NCI-H2196 treated with DMSO at 0.1 percent for 48 hours (cell line): ENCODE data around the gene CEMIP.

ENCODE experiments used
- DNase-seq: peaks from one replicate; lab custom pipeline; 2025; ENCODE audit not compliant: unreplicated experiment; lab: John Stamatoyannopoulos, UW

Gene CEMIP

GRCh38 chr15:80817901-80818300, 38.7 kb downstream of the CEMIP start:
- no peak for DNase-seq

- no peak for DNase-seq
Observed at GRCh38 chr15:80819001-80819400, 39.8 kb downstream of the CEMIP start.

- no peak for DNase-seq
Observed at GRCh38 chr15:80820092-80820491, 40.9 kb downstream of the CEMIP start.

GRCh38 chr15:80822256-80822655, 43.1 kb downstream of the CEMIP start:
- no peak for DNase-seq

GRCh38 chr15:80822676-80823075, 43.5 kb downstream of the CEMIP start:
- DNase-seq, result no peak

GRCh38 chr15:80823120-80823519, 44.0 kb downstream of the CEMIP start:
- DNase-seq, result no peak

- DNase-seq, result no peak
Observed at GRCh38 chr15:80823995-80824394, 44.8 kb downstream of the CEMIP start.

- DNase-seq, result peak; percentile 17
Observed at GRCh38 chr15:80825361-80826030, 46.3 kb downstream of the CEMIP start.

DNA sequence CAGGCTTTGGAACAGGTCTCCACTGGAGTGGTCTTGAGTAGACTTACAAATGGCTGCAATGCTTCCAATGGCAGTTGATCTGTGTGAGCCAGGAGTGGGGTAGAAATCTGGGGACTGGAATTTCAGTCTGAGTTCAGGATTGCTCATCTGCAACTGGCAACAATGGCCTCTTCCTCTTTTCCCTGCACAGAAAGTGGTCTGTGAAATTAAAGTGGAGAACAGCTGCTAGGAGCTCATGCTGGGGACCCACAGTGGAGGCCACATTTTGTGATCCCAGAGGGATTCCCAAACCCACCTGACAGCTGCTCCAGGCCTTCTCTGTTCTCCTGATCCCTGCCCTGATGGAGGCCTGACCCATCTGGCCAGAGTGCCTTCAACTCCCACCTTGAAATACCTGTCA, 49.6 kb downstream of the CEMIP start:
- no peak for DNase-seq

GRCh38 chr15:80830677-80831076, 51.5 kb downstream of the CEMIP start:
- DNase-seq, result no peak

DNA sequence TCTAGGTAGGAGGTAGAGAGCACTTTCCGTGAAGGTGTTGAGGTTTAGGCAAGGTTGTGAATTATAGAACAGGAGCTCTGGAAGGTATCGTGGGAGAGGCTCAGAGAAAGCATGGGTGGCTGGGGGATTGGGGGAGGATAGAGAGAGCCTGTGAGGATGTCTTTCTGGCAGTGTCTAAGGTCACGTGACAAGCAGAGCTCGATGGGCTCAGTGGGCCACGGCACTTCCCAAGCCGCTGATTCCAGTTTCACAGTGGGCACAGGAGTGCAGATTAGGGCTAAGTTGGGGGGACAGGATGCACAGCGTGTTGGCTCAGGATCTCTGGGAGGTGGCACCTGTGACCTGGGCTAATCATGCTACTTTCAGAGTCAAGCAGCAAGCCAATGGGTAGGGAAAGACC, 52.0 kb downstream of the CEMIP start:
- no peak for DNase-seq

- no peak for DNase-seq
Observed at GRCh38 chr15:80831606-80832224, 52.5 kb downstream of the CEMIP start.

- DNase-seq, result no peak
Observed at GRCh38 chr15:80832686-80833085, 53.5 kb downstream of the CEMIP start.

- no peak for DNase-seq
Observed at GRCh38 chr15:80834402-80834801, 55.2 kb downstream of the CEMIP start.

GRCh38 chr15:80834906-80835305, 55.7 kb downstream of the CEMIP start:
- no peak for DNase-seq

GRCh38 chr15:80835336-80835735, 56.2 kb downstream of the CEMIP start:
- DNase-seq, result no peak

DNA sequence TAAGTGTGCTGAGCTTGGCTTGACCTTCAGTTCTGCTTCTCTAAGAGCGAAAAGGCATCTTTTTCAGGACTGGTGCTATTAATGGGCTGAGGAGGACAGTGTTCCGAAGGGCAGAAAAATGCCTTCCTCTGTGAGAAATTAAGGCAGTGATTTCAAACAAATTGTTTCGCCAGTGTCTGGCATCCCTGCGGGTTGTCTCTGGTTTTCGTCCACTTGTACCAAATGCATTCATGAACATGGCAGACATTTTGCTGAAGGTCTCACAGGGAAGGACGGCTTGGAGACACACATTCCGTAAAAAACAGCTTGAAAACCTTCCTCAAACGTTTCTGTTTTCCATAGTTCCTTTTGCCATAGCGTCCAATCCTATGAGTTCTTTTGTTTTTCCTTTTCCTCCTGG, 57.1 kb downstream of the CEMIP start:
- DNase-seq, result no peak

DNA sequence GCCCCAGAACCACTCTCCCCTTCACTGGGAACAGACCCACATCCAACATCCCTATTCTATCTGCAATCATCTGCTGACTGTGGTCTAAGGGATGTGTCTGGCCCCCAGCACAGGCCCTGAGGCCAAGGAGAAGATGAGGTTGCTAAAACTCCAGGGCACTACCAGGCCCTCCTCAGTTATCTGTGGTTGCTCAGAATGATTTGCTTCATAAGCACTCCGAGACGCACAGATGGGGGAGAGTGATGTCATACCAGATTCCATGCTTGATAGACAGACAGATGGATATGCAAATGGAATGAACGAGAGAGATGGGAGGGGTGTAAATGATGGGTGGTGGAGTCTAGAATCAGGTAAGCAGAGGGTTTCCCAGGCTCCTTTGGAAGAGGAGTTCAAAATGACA, 57.8 kb downstream of the CEMIP start:
- DNase-seq, result no peak

DNA sequence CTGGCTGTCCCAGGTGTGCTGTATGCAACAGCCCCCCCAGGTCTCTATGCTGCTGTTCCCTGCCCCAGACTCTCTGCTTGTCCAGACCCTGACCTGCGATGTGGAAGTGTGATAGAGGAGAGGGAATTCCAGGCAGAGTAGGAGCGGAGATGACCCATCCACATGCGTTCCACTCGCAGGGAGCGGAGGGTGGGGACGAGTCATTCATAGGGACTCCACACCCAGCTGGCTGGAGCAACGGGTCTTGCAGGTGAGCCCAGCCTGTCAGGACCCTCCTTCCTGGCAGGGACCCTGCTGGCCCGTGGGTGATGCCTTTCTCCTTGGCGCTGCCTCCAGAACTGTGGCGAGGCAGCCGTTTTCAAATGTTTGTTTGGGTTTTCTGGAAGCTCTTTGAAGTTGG, 58.8 kb downstream of the CEMIP start:
- no peak for DNase-seq

- no peak for DNase-seq
Observed at GRCh38 chr15:80838666-80839065, 59.5 kb downstream of the CEMIP start.

- no peak for DNase-seq
Observed at GRCh38 chr15:80839764-80840130, 60.6 kb downstream of the CEMIP start.

DNA sequence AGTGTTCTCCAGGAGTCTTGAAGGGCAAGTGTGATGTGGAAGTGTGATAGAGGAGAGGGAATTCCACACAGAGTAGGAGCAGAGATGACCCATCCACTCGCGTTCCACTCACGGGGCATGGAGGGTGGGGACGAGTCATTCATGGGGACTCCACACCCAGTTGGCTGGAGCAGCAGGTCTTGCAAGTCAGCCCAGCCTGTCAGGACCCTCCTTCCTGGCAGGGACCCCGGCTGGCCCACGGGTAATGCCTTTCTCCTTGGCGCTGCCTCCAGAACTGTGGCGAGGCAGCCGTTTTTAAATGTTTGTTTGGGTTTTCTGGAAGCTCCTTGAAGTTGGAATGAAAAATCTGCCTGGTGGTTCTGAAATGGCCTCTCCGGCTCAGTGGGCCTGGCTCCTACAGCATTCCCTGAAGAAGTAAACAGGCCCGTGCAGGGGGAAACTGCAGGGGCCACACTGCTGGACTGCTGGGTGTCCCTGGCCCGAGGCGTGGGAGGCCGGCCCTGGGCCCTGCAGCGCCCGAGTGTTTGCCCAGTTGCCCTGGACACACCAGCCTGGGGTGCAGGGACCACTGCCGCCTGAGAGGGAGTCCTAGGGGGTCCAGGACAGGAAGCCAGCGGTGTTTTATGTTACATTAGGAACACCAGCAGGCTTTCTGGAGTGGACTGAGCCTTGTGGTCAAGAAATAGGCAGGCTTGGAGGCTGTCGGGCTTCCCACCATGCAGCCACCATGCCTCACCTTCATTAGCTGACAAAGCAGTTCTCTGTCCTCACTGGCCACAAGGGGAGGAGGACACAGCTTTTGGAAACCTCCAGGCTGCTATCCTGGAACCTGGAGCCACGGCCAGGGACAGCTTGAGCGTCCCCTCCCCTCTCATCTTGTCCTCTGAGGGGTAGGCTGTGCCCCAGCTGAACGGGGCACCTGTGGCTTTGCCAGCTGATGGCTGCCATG, 61.3 kb downstream of the CEMIP start:
- DNase-seq, result no peak
